Fibroblast of mammary gland (primary cell): ENCODE measurements around the gene ZFP1.

ENCODE experiments used
- DNase-seq: peaks from one replicate; pipeline ENCODE4 v3.0.0-alpha.2; 2010; ENCODE audit warnings: low read depth
- H3K4me3 ChIP-seq: 2 replicates; pipeline ENCODE4 v1.5.1; 2011; ENCODE audit warnings: low read depth, mild to moderate bottlenecking, low read length, moderate library complexity; ENCODE audit not compliant: control insufficient read depth
- CTCF ChIP-seq: conservative IDR thresholded peaks from 2 replicates; pipeline ENCODE4 v1.5.1; 2011; ENCODE audit warnings: low read depth, low read length, inconsistent platforms; ENCODE audit not compliant: control insufficient read depth, insufficient read depth

ZFP1 gene

GRCh38 chr16:75196836-75197235, 48.5 kb downstream of the ZFP1 start:
- DNase-seq: no peak
- H3K4me3 ChIP-seq: no peak overlapping the region
- no peak for TF ChIP-seq CTCF

GRCh38 chr16:75197522-75198134, 49.3 kb downstream of the ZFP1 start:
- no peak for DNase-seq
- TF ChIP-seq CTCF: no peak
- no peak overlapping the region for H3K4me3 ChIP-seq

- peak overlapping the region; percentile 35 for H3K4me3 ChIP-seq
- TF ChIP-seq CTCF: no peak
- peak; percentile 61 for DNase-seq
Observed at GRCh38 chr16:75198135-75198600, 49.8 kb downstream of the ZFP1 start.

- no peak overlapping the region for H3K4me3 ChIP-seq
- DNase-seq: no peak
- no peak for TF ChIP-seq CTCF
Observed at GRCh38 chr16:75202069-75202590, 53.8 kb downstream of the ZFP1 start.

GRCh38 chr16:75203096-75203495, 54.8 kb downstream of the ZFP1 start:
- no peak overlapping the region for H3K4me3 ChIP-seq
- DNase-seq: no peak

GRCh38 chr16:75203667-75204409, 55.5 kb downstream of the ZFP1 start:
- TF ChIP-seq CTCF: no peak
- H3K4me3 ChIP-seq: no peak overlapping the region
- no peak for DNase-seq

More at GRCh38 chr16:75203096-75203495, 54.8 kb downstream of the ZFP1 start:
- no peak for TF ChIP-seq CTCF
